ENCODE measurements around the gene ARSB. TPM values are rescaled to one million over a fixed set of nuclear protein-coding genes. Genes with fewer than 3 reads are reported as not detected.

The ARSB gene
- polyA plus RNA-seq, 1 of the 3 experiments (the other 2 are of a cell fraction): 12.5 TPM

DNA sequence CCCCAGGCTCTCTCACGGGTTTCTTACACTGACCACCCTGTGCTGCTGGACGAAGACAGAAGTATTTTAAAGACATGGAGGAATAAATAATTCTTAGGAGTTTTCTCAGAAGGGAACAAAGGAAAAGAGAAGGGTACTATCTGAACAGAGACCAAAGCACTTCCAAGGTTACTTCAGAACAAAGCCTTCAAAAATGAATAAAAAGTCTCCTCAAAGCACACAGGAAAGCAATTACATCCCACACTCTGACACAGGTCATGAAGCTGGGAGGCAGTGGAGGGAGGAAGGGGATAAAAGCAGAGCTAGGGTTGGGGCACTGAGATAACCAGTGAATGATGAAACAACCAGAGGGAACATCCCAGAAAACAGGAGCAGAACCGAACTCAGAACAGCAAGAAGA, 151.8 kb downstream of the ARSB start:
- Histone ChIP-seq H3K4me1 (ENCODE audit: control insufficient read depth in 1 of 2, insufficient read depth in 2 of 2, low read depth in 1 of 2, low read length in 1 of 2) (peaks cover 0 to 5% of the 10 kb centered on the region in 2 experiments; a peak in 1 of 4 replicates), H3K36me3 (replicated peaks in 1 of 2; ENCODE audit: control insufficient read depth in 1 of 2, insufficient read depth in 2 of 2, low read length in 1 of 2) (no peaks in the 10 kb centered on the region), H3K9me2 (no peaks in the 10 kb centered on the region), H3F3A (replicated peaks; ENCODE audit: insufficient read depth) (no peaks in the 10 kb centered on the region), H4K20me1 (ENCODE audit: insufficient read depth) (no peaks in the 10 kb centered on the region), H3K27me3 (ENCODE audit: insufficient read depth) (no peaks in the 10 kb centered on the region), H3K4me3 (ENCODE audit: low read depth in 2 of 2, low read length in 1 of 2) (no peak overlapping the region), H3K79me2 (ENCODE audit: insufficient read depth) (no peaks in the 10 kb centered on the region), H3K27ac (ENCODE audit: low read depth in 2 of 2, low read length in 1 of 2) (no peak overlapping the region), H3K9ac (no peak overlapping the region), H3K4me2 (no peak overlapping the region), H3K9me3 (no peaks in the 10 kb centered on the region), H2AFZ (ENCODE audit: low read depth) (no peak overlapping the region)
- ChIA-PET POLR2A (no interaction called here), CTCF (no interaction called here)
- no peak for TF ChIP-seq RAD21 (IDR thresholded peaks at IDR 0.05; ENCODE audit: low read length)
- TF ChIP-seq YY1 (IDR thresholded peaks at IDR 0.05; ENCODE audit: low read depth): no peak
- TF ChIP-seq, protein P1, sequence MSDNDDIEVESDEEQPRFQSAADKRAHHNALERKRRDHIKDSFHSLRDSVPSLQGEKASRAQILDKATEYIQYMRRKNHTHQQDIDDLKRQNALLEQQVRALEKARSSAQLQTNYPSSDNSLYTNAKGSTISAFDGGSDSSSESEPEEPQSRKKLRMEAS (IDR thresholded peaks at IDR 0.05; ENCODE audit: low read depth): no peak
- TF ChIP-seq FOXJ3 (CRISPR knock-in tag; IDR thresholded peaks at IDR 0.05): no peak
- TF ChIP-seq NRF1 (IDR thresholded peaks at IDR 0.05; ENCODE audit: low read depth, low read length): no peak
- TF ChIP-seq JUND (IDR thresholded peaks at IDR 0.05): no peak
- TF ChIP-seq, protein P2, sequence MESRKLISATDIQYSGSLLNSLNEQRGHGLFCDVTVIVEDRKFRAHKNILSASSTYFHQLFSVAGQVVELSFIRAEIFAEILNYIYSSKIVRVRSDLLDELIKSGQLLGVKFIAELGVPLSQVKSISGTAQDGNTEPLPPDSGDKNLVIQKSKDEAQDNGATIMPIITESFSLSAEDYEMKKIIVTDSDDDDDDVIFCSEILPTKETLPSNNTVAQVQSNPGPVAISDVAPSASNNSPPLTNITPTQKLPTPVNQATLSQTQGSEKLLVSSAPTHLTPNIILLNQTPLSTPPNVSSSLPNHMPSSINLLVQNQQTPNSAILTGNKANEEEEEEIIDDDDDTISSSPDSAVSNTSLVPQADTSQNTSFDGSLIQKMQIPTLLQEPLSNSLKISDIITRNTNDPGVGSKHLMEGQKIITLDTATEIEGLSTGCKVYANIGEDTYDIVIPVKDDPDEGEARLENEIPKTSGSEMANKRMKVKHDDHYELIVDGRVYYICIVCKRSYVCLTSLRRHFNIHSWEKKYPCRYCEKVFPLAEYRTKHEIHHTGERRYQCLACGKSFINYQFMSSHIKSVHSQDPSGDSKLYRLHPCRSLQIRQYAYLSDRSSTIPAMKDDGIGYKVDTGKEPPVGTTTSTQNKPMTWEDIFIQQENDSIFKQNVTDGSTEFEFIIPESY (IDR thresholded peaks at IDR 0.05; ENCODE audit: borderline replicate concordance, low read depth): no peak
- TF ChIP-seq RCOR1 (IDR thresholded peaks at IDR 0.05; ENCODE audit: low read length): no peak
- TF ChIP-seq, protein P3, sequence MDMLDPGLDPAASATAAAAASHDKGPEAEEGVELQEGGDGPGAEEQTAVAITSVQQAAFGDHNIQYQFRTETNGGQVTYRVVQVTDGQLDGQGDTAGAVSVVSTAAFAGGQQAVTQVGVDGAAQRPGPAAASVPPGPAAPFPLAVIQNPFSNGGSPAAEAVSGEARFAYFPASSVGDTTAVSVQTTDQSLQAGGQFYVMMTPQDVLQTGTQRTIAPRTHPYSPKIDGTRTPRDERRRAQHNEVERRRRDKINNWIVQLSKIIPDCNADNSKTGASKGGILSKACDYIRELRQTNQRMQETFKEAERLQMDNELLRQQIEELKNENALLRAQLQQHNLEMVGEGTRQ (IDR thresholded peaks at IDR 0.05; ENCODE audit: borderline replicate concordance, low read depth, low read length): no peak
- no peak for TF ChIP-seq TCF12 (IDR thresholded peaks at IDR 0.05)
- TF ChIP-seq, protein P4, sequence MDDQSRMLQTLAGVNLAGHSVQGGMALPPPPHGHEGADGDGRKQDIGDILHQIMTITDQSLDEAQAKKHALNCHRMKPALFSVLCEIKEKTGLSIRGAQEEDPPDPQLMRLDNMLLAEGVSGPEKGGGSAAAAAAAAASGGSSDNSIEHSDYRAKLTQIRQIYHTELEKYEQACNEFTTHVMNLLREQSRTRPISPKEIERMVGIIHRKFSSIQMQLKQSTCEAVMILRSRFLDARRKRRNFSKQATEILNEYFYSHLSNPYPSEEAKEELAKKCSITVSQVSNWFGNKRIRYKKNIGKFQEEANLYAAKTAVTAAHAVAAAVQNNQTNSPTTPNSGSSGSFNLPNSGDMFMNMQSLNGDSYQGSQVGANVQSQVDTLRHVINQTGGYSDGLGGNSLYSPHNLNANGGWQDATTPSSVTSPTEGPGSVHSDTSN (IDR thresholded peaks at IDR 0.05): no peak
- TF ChIP-seq, protein P5, sequence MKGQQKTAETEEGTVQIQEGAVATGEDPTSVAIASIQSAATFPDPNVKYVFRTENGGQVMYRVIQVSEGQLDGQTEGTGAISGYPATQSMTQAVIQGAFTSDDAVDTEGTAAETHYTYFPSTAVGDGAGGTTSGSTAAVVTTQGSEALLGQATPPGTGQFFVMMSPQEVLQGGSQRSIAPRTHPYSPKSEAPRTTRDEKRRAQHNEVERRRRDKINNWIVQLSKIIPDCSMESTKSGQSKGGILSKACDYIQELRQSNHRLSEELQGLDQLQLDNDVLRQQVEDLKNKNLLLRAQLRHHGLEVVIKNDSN (IDR thresholded peaks at IDR 0.05; ENCODE audit: borderline replicate concordance, low read depth): no peak
- TF ChIP-seq, protein P6, sequence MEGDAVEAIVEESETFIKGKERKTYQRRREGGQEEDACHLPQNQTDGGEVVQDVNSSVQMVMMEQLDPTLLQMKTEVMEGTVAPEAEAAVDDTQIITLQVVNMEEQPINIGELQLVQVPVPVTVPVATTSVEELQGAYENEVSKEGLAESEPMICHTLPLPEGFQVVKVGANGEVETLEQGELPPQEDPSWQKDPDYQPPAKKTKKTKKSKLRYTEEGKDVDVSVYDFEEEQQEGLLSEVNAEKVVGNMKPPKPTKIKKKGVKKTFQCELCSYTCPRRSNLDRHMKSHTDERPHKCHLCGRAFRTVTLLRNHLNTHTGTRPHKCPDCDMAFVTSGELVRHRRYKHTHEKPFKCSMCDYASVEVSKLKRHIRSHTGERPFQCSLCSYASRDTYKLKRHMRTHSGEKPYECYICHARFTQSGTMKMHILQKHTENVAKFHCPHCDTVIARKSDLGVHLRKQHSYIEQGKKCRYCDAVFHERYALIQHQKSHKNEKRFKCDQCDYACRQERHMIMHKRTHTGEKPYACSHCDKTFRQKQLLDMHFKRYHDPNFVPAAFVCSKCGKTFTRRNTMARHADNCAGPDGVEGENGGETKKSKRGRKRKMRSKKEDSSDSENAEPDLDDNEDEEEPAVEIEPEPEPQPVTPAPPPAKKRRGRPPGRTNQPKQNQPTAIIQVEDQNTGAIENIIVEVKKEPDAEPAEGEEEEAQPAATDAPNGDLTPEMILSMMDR (IDR thresholded peaks at IDR 0.05): no peak
- TF ChIP-seq NFIC (IDR thresholded peaks at IDR 0.05; ENCODE audit: borderline replicate concordance): no peak
- TF ChIP-seq, protein P7, sequence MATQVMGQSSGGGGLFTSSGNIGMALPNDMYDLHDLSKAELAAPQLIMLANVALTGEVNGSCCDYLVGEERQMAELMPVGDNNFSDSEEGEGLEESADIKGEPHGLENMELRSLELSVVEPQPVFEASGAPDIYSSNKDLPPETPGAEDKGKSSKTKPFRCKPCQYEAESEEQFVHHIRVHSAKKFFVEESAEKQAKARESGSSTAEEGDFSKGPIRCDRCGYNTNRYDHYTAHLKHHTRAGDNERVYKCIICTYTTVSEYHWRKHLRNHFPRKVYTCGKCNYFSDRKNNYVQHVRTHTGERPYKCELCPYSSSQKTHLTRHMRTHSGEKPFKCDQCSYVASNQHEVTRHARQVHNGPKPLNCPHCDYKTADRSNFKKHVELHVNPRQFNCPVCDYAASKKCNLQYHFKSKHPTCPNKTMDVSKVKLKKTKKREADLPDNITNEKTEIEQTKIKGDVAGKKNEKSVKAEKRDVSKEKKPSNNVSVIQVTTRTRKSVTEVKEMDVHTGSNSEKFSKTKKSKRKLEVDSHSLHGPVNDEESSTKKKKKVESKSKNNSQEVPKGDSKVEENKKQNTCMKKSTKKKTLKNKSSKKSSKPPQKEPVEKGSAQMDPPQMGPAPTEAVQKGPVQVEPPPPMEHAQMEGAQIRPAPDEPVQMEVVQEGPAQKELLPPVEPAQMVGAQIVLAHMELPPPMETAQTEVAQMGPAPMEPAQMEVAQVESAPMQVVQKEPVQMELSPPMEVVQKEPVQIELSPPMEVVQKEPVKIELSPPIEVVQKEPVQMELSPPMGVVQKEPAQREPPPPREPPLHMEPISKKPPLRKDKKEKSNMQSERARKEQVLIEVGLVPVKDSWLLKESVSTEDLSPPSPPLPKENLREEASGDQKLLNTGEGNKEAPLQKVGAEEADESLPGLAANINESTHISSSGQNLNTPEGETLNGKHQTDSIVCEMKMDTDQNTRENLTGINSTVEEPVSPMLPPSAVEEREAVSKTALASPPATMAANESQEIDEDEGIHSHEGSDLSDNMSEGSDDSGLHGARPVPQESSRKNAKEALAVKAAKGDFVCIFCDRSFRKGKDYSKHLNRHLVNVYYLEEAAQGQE (IDR thresholded peaks at IDR 0.05; ENCODE audit: low read depth, low read length): no peak
- no peak for TF ChIP-seq RFX5 (IDR thresholded peaks at IDR 0.05; ENCODE audit: low read length)
- 96% methylated on average over 3 of the region's 3 CpGs for WGBS (ENCODE audit: low lambda C conversion rate)
- DNase-seq: no peak

All from SK-N-SH (cell line).